CD4-positive, CD25-positive, alpha-beta regulatory T cell (primary cell): Measurements from ENCODE around the gene SYT9. TPM values are rescaled to one million over a fixed set of nuclear protein-coding genes. Genes with fewer than 3 reads are reported as not detected.

Experiments used
- ATAC-seq, 2 donors: fragments of 150-1000 bp; cut with Tn5 transposase; one replicate each; pipeline ENCODE4 v1.10.0; 2021; ENCODE audit warnings: low read depth in 2 of 2, moderate number of reproducible peaks in 2 of 2, moderate library complexity in 1 of 2
- DNase-seq, 3 donors: peaks; one replicate each; pipeline versions ENCODE4 v3.0.0 to v3.0.0-alpha.2; 2012 to 2022; ENCODE audit warnings: mixed read lengths in 1 of 3
- H3K27ac ChIP-seq: one replicate; pipeline ENCODE4 v1.7.0; 2013; ENCODE audit warnings: mild to moderate bottlenecking, low read length; ENCODE audit not compliant: insufficient read depth, poor library complexity, severe bottlenecking
- H3K27me3 ChIP-seq: one replicate; pipeline ENCODE4 v1.7.0; 2013; ENCODE audit warnings: low read length; ENCODE audit not compliant: control insufficient read depth, insufficient read depth
- H3K36me3 ChIP-seq: one replicate; pipeline ENCODE4 v1.7.0; 2013; ENCODE audit warnings: mild to moderate bottlenecking, low read length, moderate library complexity; ENCODE audit not compliant: control insufficient read depth, insufficient read depth
- H3K4me1 ChIP-seq: 2 replicates; pipeline ENCODE4 v1.7.0; 2013; ENCODE audit warnings: mild to moderate bottlenecking, low read length; ENCODE audit not compliant: insufficient read depth, control insufficient read depth, poor library complexity, severe bottlenecking
- H3K4me3 ChIP-seq: one replicate; pipeline ENCODE4 v1.7.0; 2013; ENCODE audit warnings: low read depth, mild to moderate bottlenecking, low read length, moderate library complexity
- H3K9me3 ChIP-seq, 2 experiments: 1 replicate in 1 of 2; 2 replicates in 1 of 2; pipeline ENCODE4 v1.7.0; 2013; ENCODE audit warnings: low read length in 2 of 2, mild to moderate bottlenecking in 1 of 2, moderate library complexity in 1 of 2; ENCODE audit not compliant: control insufficient read depth in 2 of 2
- H3K27ac Mint-ChIP-seq, 3 donors: one replicate each; pipeline ENCODE4 v1.8.0; 2020 to 2022; ENCODE audit warnings: mild to moderate bottlenecking in 3 of 3, mixed read lengths in 3 of 3, moderate library complexity in 2 of 3
- H3K27me3 Mint-ChIP-seq: one replicate; pipeline ENCODE4 v1.8.0; 2022; ENCODE audit warnings: mild to moderate bottlenecking, mixed read lengths
- H3K36me3 Mint-ChIP-seq: one replicate; pipeline ENCODE4 v1.8.0; 2020; ENCODE audit warnings: mixed read lengths
- H3K4me1 Mint-ChIP-seq, 4 donors: one replicate each; pipeline ENCODE4 v1.8.0; 2020 to 2022; ENCODE audit warnings: mixed read lengths in 4 of 4, mild to moderate bottlenecking in 1 of 4
- H3K4me3 Mint-ChIP-seq, 4 donors: one replicate each; pipeline ENCODE4 v1.8.0; 2020 to 2022; ENCODE audit warnings: mild to moderate bottlenecking in 4 of 4, mixed read lengths in 4 of 4, moderate library complexity in 3 of 4
- H3K9me3 Mint-ChIP-seq, 7 donors: one replicate each; pipeline ENCODE4 v1.8.0; 2020 to 2022; ENCODE audit warnings: mixed read lengths in 7 of 7, mild to moderate bottlenecking in 3 of 7, moderate library complexity in 2 of 7
- polyA plus RNA-seq, 4 donors: library from polyadenylated mRNA; unstranded; fragments of 300-500 nt; fragmentation: Illumina TruSeq; gene quantifications; one replicate each; pipeline ENCODE4 v1.2.3, GENCODE V29; 2021
- total RNA-seq: library from RNA; stranded (reverse); gene quantifications from one replicate; pipeline ENCODE4 v1.2.3, GENCODE V29; 2022

SYT9 gene
- total and polyA plus RNA-seq, 5 donors from 2014 or later = 0.10 TPM; not detected in 4

GRCh38 chr11:7299393-7299792, 47.7 kb downstream of the SYT9 start:
- Mint-ChIP-seq H3K4me1 (no peaks in the 10 kb centered on the region), H3K27ac (no peak overlapping the region), H3K9me3 (no peaks in the 10 kb centered on the region), H3K4me3 (no peak overlapping the region), H3K27me3 (no peaks in the 10 kb centered on the region), H3K36me3 (no peaks in the 10 kb centered on the region)
- ATAC-seq (no peak), DNase-seq (no peak)
- no peaks in the 10 kb centered on the region for H3K4me1 ChIP-seq
- no peak overlapping the region for H3K4me3 ChIP-seq
- no peaks in the 10 kb centered on the region for H3K27me3 ChIP-seq
- H3K9me3 ChIP-seq = no peaks in the 10 kb centered on the region
- no peaks in the 10 kb centered on the region for H3K36me3 ChIP-seq
- no peak overlapping the region for H3K27ac ChIP-seq

GRCh38 chr11:7300281-7300680, 48.6 kb downstream of the SYT9 start:
- H3K4me3 ChIP-seq = no peak overlapping the region

DNA sequence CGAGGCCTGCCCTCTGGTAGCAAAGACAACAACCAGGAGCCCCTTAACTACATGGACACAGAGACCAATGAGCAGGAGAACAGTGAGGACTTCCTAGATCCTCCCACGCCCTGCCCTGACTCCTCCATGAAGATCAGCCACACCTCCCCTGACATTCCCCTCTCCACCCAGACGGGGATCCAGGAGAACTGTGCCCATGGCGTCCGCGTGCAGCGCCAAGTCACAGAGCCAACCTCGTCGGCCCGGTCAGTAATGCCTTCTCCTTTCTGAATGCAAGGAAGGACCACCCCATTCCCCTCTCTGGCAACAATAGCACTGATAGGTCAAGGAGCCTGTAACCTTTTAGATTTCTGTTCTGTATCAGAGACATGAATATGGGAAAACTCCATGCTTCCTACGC, 51.4 kb downstream of the SYT9 start:
- no peak for ATAC-seq
- Mint-ChIP-seq H3K4me1 (no peaks in the 10 kb centered on the region), H3K27ac (no peak overlapping the region), H3K27me3 (no peaks in the 10 kb centered on the region), H3K4me3 (no peak overlapping the region), H3K9me3 (no peaks in the 10 kb centered on the region), H3K36me3 (no peaks in the 10 kb centered on the region)
- no peaks in the 10 kb centered on the region for H3K4me1 ChIP-seq
- DNase-seq = no peak
- no peaks in the 10 kb centered on the region for H3K27me3 ChIP-seq
- H3K27ac ChIP-seq = no peak overlapping the region
- no peak overlapping the region for H3K4me3 ChIP-seq
- H3K9me3 ChIP-seq = no peaks in the 10 kb centered on the region
- H3K36me3 ChIP-seq = no peaks in the 10 kb centered on the region

More at GRCh38 chr11:7300281-7300680, 48.6 kb downstream of the SYT9 start:
- Histone ChIP-seq H3K27me3 (no peaks in the 10 kb centered on the region), H3K27ac (no peak overlapping the region), H3K9me3 (no peaks in the 10 kb centered on the region), H3K4me1 (no peaks in the 10 kb centered on the region), H3K36me3 (no peaks in the 10 kb centered on the region)
- H3K9me3 Mint-ChIP-seq = no peaks in the 10 kb centered on the region
- no peaks in the 10 kb centered on the region for H3K4me1 Mint-ChIP-seq
- H3K27me3 Mint-ChIP-seq = no peaks in the 10 kb centered on the region
- no peak overlapping the region for H3K4me3 Mint-ChIP-seq
- H3K27ac Mint-ChIP-seq = no peak overlapping the region
- DNase-seq (no peak), ATAC-seq (no peak)
- no peaks in the 10 kb centered on the region for H3K36me3 Mint-ChIP-seq

- DNase-seq = no peak
- no peaks in the 10 kb centered on the region for H3K27me3 ChIP-seq
- H3K4me3 ChIP-seq = no peak overlapping the region
- Mint-ChIP-seq H3K27ac (no peak overlapping the region), H3K36me3 (no peaks in the 10 kb centered on the region), H3K9me3 (peaks cover 0 to 3% (median 0%) of the 10 kb centered on the region in 7 donors), H3K4me1 (no peaks in the 10 kb centered on the region), H3K4me3 (no peak overlapping the region), H3K27me3 (no peaks in the 10 kb centered on the region)
- no peaks in the 10 kb centered on the region for H3K9me3 ChIP-seq
- no peaks in the 10 kb centered on the region for H3K4me1 ChIP-seq
- H3K36me3 ChIP-seq = no peaks in the 10 kb centered on the region
- H3K27ac ChIP-seq = no peak overlapping the region
- ATAC-seq = no peak
Measured at GRCh38 chr11:7306900-7307299, 55.2 kb downstream of the SYT9 start.

DNA sequence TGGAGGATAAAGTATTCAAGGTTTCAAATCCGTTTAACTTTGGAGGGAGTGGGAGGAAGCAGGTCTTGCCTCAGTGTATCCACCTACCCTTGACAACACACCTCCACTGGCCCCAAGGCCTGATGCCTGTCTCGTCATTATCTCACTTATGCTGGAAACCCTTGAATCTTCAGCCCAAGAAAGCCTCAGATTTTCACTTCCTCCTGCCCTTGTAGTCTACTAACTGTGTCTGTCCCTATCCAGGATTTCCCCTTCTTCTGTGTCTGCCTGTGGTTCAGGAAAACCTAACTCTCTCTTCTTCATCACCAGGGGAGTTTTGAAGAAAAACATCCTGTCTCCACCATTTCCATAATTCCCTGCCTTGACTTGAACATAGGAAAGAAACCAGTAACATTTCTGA, 56.1 kb downstream of the SYT9 start:
- no peaks in the 10 kb centered on the region for H3K4me1 ChIP-seq
- no peak overlapping the region for H3K27ac Mint-ChIP-seq
- H3K4me3 ChIP-seq = no peak overlapping the region
- H3K36me3 ChIP-seq = no peaks in the 10 kb centered on the region
- no peak for DNase-seq
- no peaks in the 10 kb centered on the region for H3K4me1 Mint-ChIP-seq
- no peak overlapping the region for H3K27ac ChIP-seq
- ATAC-seq = no peak
- no peaks in the 10 kb centered on the region for H3K36me3 Mint-ChIP-seq
- no peaks in the 10 kb centered on the region for H3K9me3 ChIP-seq
- H3K27me3 Mint-ChIP-seq = no peaks in the 10 kb centered on the region
- peaks cover 0 to 3% (median 0%) of the 10 kb centered on the region in 7 donors for H3K9me3 Mint-ChIP-seq
- H3K4me3 Mint-ChIP-seq = no peak overlapping the region
- H3K27me3 ChIP-seq = no peaks in the 10 kb centered on the region

- DNase-seq (no peak), ATAC-seq (no peak)
- H3K4me3 ChIP-seq = no peak overlapping the region
- no peaks in the 10 kb centered on the region for H3K27me3 ChIP-seq
- Mint-ChIP-seq H3K4me1 (no peaks in the 10 kb centered on the region), H3K27me3 (no peaks in the 10 kb centered on the region), H3K36me3 (no peaks in the 10 kb centered on the region), H3K4me3 (no peak overlapping the region), H3K9me3 (peaks cover 0 to 4% (median 2%) of the 10 kb centered on the region in 7 donors), H3K27ac (no peak overlapping the region)
- no peak overlapping the region for H3K27ac ChIP-seq
- H3K36me3 ChIP-seq = no peaks in the 10 kb centered on the region
- H3K9me3 ChIP-seq = no peaks in the 10 kb centered on the region
- H3K4me1 ChIP-seq = no peaks in the 10 kb centered on the region
Measured at GRCh38 chr11:7311903-7312302, 60.2 kb downstream of the SYT9 start.

GRCh38 chr11:7314811-7315604, 63.3 kb downstream of the SYT9 start:
- H3K27me3 Mint-ChIP-seq = peaks cover 5% of the 10 kb centered on the region
- H3K9me3 ChIP-seq = no peaks in the 10 kb centered on the region
- H3K9me3 Mint-ChIP-seq = peaks cover 0 to 6% (median 1%) of the 10 kb centered on the region in 7 donors

GRCh38 chr11:7319501-7319900, 67.8 kb downstream of the SYT9 start:
- H3K27ac ChIP-seq = no peak overlapping the region
- DNase-seq (no peak), ATAC-seq (no peak)
- H3K27me3 ChIP-seq = peaks cover 3% of the 10 kb centered on the region
- Mint-ChIP-seq H3K27ac (no peak overlapping the region), H3K4me3 (no peak overlapping the region), H3K36me3 (no peaks in the 10 kb centered on the region), H3K4me1 (no peaks in the 10 kb centered on the region), H3K9me3 (peaks cover 0 to 6% (median 2%) of the 10 kb centered on the region in 7 donors), H3K27me3 (peaks cover 10% of the 10 kb centered on the region)
- no peaks in the 10 kb centered on the region for H3K9me3 ChIP-seq
- no peaks in the 10 kb centered on the region for H3K36me3 ChIP-seq
- H3K4me1 ChIP-seq = no peaks in the 10 kb centered on the region
- no peak overlapping the region for H3K4me3 ChIP-seq

More at GRCh38 chr11:7314811-7315604, 63.3 kb downstream of the SYT9 start:
- no peak overlapping the region for H3K4me3 Mint-ChIP-seq
- no peak for ATAC-seq
- no peak overlapping the region for H3K27ac Mint-ChIP-seq
- Histone ChIP-seq H3K27me3 (no peaks in the 10 kb centered on the region), H3K36me3 (no peaks in the 10 kb centered on the region), H3K4me1 (no peaks in the 10 kb centered on the region), H3K27ac (no peak overlapping the region), H3K4me3 (no peak overlapping the region)
- H3K36me3 Mint-ChIP-seq = no peaks in the 10 kb centered on the region
- no peaks in the 10 kb centered on the region for H3K4me1 Mint-ChIP-seq
- DNase-seq = no peak
